Keratinocyte (primary cell): ENCODE measurements around the gene GCH1.

ENCODE experiments used
- CTCF ChIP-seq, 3 experiments: IDR thresholded peaks in 1 of 3; conservative IDR thresholded peaks in 1 of 3; optimal IDR thresholded peaks in 1 of 3; 2 replicates in 2 of 3; 3 replicates in 1 of 3; pipeline versions ENCODE3 to v1.5.1; 2011; ENCODE audit warnings: low read length in 3 of 3, mild to moderate bottlenecking in 3 of 3, moderate library complexity in 2 of 3, control low read depth in 1 of 3, inconsistent platforms in 1 of 3; ENCODE audit not compliant: insufficient read depth in 2 of 3; ENCODE audit errors: extremely low read depth in 1 of 3
- EZH2 ChIP-seq: IDR thresholded peaks from one replicate; pipeline ENCODE4 v1.6.1; 2012; ENCODE audit warnings: inconsistent platforms, mild to moderate bottlenecking, low read length, moderate library complexity

- TF ChIP-seq CTCF (optimal IDR thresholded peaks at IDR 0.05 in 1 of 3, IDR thresholded peaks at IDR 0.05 in 1 of 3, conservative IDR thresholded peaks at IDR 0.05 in 1 of 3; ENCODE audit: extremely low read depth in 1 of 3, insufficient read depth in 2 of 3, low read length in 3 of 3), result no peak
- TF ChIP-seq EZH2, result no peak
These were observed 58.1 kb downstream of the GCH1 start for GRCh38 chr14:54844479-54844878.
